8988T (cell line): ENCODE data around the gene ADAMTS19.

Source experiments
- DNase-seq: peaks from one replicate; pipeline ENCODE4 v3.0.0; 2011

ADAMTS19 gene

GRCh38 chr5:129771058-129771838 lies 311.1 kb downstream of the ADAMTS19 start:
- peak; percentile 14 for DNase-seq

- DNase-seq: no peak
Observed at GRCh38 chr5:129773376-129773775, 313.3 kb downstream of the ADAMTS19 start.

- no peak for DNase-seq
Observed at GRCh38 chr5:129781594-129781993, 321.5 kb downstream of the ADAMTS19 start.
